Endodermal cell (in vitro differentiated cells): Measurements from ENCODE around the gene NR1I2. TPM values are rescaled to one million over a fixed set of nuclear protein-coding genes. Genes with fewer than 3 reads are reported as not detected.

Experiments
- DNase-seq: peaks from one replicate; pipeline ENCODE4 v3.0.0-alpha.2; 2017
- H3K27ac ChIP-seq: 2 replicates; pipeline ENCODE4 v1.5.1; 2013; ENCODE audit warnings: mild to moderate bottlenecking, low read depth, low read length, moderate library complexity
- H3K27me3 ChIP-seq: 2 replicates; pipeline ENCODE4 v1.6.1; 2013; ENCODE audit warnings: mild to moderate bottlenecking, low read length, moderate library complexity; ENCODE audit not compliant: insufficient read depth, control insufficient read depth, poor library complexity, severe bottlenecking
- H3K36me3 ChIP-seq: 2 replicates; pipeline ENCODE4 v1.7.0; 2013; ENCODE audit warnings: mild to moderate bottlenecking, low read length, moderate library complexity; ENCODE audit not compliant: control insufficient read depth, insufficient read depth
- H3K4me1 ChIP-seq: one replicate; pipeline ENCODE4 v1.7.0; 2013; ENCODE audit warnings: low read length; ENCODE audit not compliant: control insufficient read depth, insufficient read depth
- H3K4me3 ChIP-seq: 2 replicates; pipeline ENCODE4 v1.5.1; 2013; ENCODE audit warnings: mild to moderate bottlenecking, low read length, moderate library complexity
- H3K9ac ChIP-seq: 2 replicates; pipeline ENCODE4 v1.6.1; 2013; ENCODE audit warnings: mild to moderate bottlenecking, low read length, moderate library complexity; ENCODE audit not compliant: poor library complexity, severe bottlenecking; ENCODE audit errors: extremely low read depth
- H3K9me3 ChIP-seq: 2 replicates; pipeline ENCODE4 v1.6.1; 2013; ENCODE audit warnings: mild to moderate bottlenecking, low read length, moderate library complexity; ENCODE audit not compliant: control insufficient read depth
- H3K27ac Mint-ChIP-seq: 2 replicates; pipeline ENCODE4 v1.8.0; 2020; ENCODE audit warnings: mixed read lengths
- H3K27me3 Mint-ChIP-seq: 2 replicates; pipeline ENCODE4 v1.8.0; 2021; ENCODE audit warnings: mild to moderate bottlenecking, mixed read lengths; ENCODE audit not compliant: insufficient read depth
- H3K36me3 Mint-ChIP-seq: 2 replicates; pipeline ENCODE4 v1.8.0; 2020; ENCODE audit warnings: low read depth, mixed read lengths
- H3K4me1 Mint-ChIP-seq: 2 replicates; pipeline ENCODE4 v1.8.0; 2020; ENCODE audit warnings: mixed read lengths
- H3K4me3 Mint-ChIP-seq: 2 replicates; pipeline ENCODE4 v1.8.0; 2020; ENCODE audit warnings: mild to moderate bottlenecking, moderate library complexity, mixed read lengths
- H3K9me3 Mint-ChIP-seq: 2 replicates; pipeline ENCODE4 v1.8.0; 2020; ENCODE audit warnings: mild to moderate bottlenecking, mixed read lengths
- WGBS, 2 experiments: methylation state at CpG; one replicate each; pipeline versions ENCODE4 v1.1.5 to v1.1.7; 2013; ENCODE audit warnings: missing lambda C conversion rate in 2 of 2, mixed read lengths in 1 of 2; ENCODE audit not compliant: insufficient coverage in 1 of 2, insufficient read length in 1 of 2; 5-methylcytosine and 5-hydroxymethylcytosine counted together
- total RNA-seq, 2 donors: library from RNA; stranded (reverse); fragmentation: NEBNext Ultra II Directional in 1 of 2; extraction: Animal tissue kit (Norgen Biotek cat#: 25700) in 1 of 2; gene quantifications; 2 replicates in 1 of 2; 3 replicates in 1 of 2; pipeline ENCODE4 v1.2.1, GENCODE V29; 2021
- TF ChIP-seq, protein P1 (sequence below): fragments of 200-600 bp; sonication (generic); conservative IDR thresholded peaks from 2 replicates; pipeline ENCODE4 v1.5.0; 2021; ENCODE audit warnings: antibody characterized with exemption, mild to moderate bottlenecking

The NR1I2 gene
- total RNA-seq, 2 donors from 2014 or later, result 0.20 to 0.29 TPM

DNA sequence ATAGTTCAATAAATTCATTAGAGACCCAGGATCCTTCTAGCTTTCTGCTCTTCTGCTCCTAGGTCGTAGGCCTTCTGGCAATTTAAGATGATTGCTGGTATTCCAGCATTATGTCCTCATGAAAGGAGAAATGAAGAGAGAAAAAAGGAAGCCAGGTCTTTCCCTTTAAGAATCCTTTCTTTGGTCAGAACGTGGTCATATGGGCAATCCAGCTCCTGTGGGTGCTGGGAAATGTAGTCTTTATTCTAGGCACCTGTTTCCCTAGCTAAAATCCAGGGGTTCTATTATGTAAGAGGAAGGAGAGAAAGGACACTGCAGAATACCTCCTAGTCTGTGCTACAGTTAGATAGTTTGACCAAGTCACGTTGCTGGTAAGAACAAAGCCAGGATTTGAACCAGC, 35.5 kb upstream of the NR1I2 start:
- WGBS, 2 experiments, result 69 to 100% methylated on average over 1 to 3 of the region's 3 CpGs
- no peak overlapping the region for H3K27ac ChIP-seq
- Mint-ChIP-seq H3K4me3 (no peak overlapping the region), H3K27ac (no peak overlapping the region), H3K9me3 (no peaks in the 10 kb centered on the region), H3K4me1 (no peaks in the 10 kb centered on the region), H3K27me3 (peaks cover 3% of the 10 kb centered on the region), H3K36me3 (no peaks in the 10 kb centered on the region)
- TF ChIP-seq, protein P1, sequence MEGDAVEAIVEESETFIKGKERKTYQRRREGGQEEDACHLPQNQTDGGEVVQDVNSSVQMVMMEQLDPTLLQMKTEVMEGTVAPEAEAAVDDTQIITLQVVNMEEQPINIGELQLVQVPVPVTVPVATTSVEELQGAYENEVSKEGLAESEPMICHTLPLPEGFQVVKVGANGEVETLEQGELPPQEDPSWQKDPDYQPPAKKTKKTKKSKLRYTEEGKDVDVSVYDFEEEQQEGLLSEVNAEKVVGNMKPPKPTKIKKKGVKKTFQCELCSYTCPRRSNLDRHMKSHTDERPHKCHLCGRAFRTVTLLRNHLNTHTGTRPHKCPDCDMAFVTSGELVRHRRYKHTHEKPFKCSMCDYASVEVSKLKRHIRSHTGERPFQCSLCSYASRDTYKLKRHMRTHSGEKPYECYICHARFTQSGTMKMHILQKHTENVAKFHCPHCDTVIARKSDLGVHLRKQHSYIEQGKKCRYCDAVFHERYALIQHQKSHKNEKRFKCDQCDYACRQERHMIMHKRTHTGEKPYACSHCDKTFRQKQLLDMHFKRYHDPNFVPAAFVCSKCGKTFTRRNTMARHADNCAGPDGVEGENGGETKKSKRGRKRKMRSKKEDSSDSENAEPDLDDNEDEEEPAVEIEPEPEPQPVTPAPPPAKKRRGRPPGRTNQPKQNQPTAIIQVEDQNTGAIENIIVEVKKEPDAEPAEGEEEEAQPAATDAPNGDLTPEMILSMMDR, result no peak
- no peaks in the 10 kb centered on the region for H3K27me3 ChIP-seq
- H3K9ac ChIP-seq, result no peak overlapping the region
- DNase-seq, result no peak
- no peak overlapping the region for H3K4me3 ChIP-seq
- no peaks in the 10 kb centered on the region for H3K36me3 ChIP-seq
- H3K4me1 ChIP-seq, result no peaks in the 10 kb centered on the region
- no peaks in the 10 kb centered on the region for H3K9me3 ChIP-seq

- H3K9me3 Mint-ChIP-seq, result no peaks in the 10 kb centered on the region
- Histone ChIP-seq H3K36me3 (no peaks in the 10 kb centered on the region), H3K27me3 (no peaks in the 10 kb centered on the region), H3K27ac (no peak overlapping the region), H3K9me3 (no peaks in the 10 kb centered on the region), H3K9ac (no peak overlapping the region), H3K4me3 (no peak overlapping the region), H3K4me1 (no peaks in the 10 kb centered on the region)
- 94 to 100% methylated on average over 4 of the region's 4 CpGs for WGBS, 2 experiments
- H3K27ac Mint-ChIP-seq, result no peak overlapping the region
- no peaks in the 10 kb centered on the region for H3K36me3 Mint-ChIP-seq
- no peak for DNase-seq
- TF ChIP-seq, protein P1, result no peak
- peaks cover 3% of the 10 kb centered on the region for H3K27me3 Mint-ChIP-seq
- no peaks in the 10 kb centered on the region for H3K4me1 Mint-ChIP-seq
- H3K4me3 Mint-ChIP-seq, result no peak overlapping the region
These were observed 34.5 kb upstream of the NR1I2 start for GRCh38 chr3:119747357-119747756.

DNA sequence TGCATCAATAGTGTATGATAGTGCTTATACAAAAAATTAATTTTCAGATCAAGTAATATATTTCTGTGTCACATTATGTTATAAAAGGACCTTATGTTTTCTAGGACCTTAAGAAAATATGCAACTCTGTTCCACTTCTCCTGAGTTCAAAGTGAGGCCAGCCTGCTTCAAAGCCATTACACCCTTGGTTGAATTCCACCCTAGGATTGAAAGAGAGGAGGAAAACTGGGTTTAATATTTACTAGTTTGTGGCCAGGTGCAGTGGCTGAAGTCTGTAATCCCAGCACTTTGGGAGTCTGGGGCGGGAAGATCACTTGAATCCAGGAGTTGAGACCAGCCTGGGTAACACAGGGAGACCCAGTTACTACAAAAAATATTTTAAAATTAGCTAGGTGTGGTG, 32.9 kb upstream of the NR1I2 start:
- WGBS, 2 experiments, result 60 to 80% methylated on average over 1 of the region's 1 CpG

More for the DNA sequence above, 32.9 kb upstream of the NR1I2 start:
- H3K27ac ChIP-seq, result no peak overlapping the region
- H3K4me3 Mint-ChIP-seq, result no peak overlapping the region
- H3K9ac ChIP-seq, result no peak overlapping the region
- no peaks in the 10 kb centered on the region for H3K4me1 ChIP-seq
- no peaks in the 10 kb centered on the region for H3K36me3 Mint-ChIP-seq
- H3K27me3 Mint-ChIP-seq, result peaks cover 3% of the 10 kb centered on the region
- peaks cover 2% of the 10 kb centered on the region for H3K9me3 Mint-ChIP-seq
- no peaks in the 10 kb centered on the region for H3K9me3 ChIP-seq
- no peak overlapping the region for H3K27ac Mint-ChIP-seq
- TF ChIP-seq, protein P1, result no peak
- no peak overlapping the region for H3K4me3 ChIP-seq
- no peaks in the 10 kb centered on the region for H3K27me3 ChIP-seq
- no peaks in the 10 kb centered on the region for H3K4me1 Mint-ChIP-seq
- DNase-seq, result no peak
- H3K36me3 ChIP-seq, result no peaks in the 10 kb centered on the region
